Immature natural killer cell (primary cell): ENCODE measurements around the gene MYH10. TPM values are rescaled to one million over a fixed set of nuclear protein-coding genes. Genes with fewer than 3 reads are reported as not detected.

Source experiments
- DNase-seq, 3 donors: peaks; one replicate each; pipeline ENCODE4 v3.0.0; 2022; ENCODE audit warnings: mixed read lengths in 1 of 3
- H3K27ac Mint-ChIP-seq, 6 donors: one replicate each; pipeline ENCODE4 v1.8.0; 2020; ENCODE audit warnings: mixed read lengths in 6 of 6, mild to moderate bottlenecking in 5 of 6, inconsistent platforms in 4 of 6, moderate library complexity in 3 of 6
- H3K27me3 Mint-ChIP-seq, 3 donors: one replicate each; pipeline ENCODE4 v1.8.0; 2020 to 2021; ENCODE audit warnings: low read depth in 3 of 3, mild to moderate bottlenecking in 3 of 3, mixed read lengths in 3 of 3, moderate library complexity in 3 of 3, inconsistent platforms in 1 of 3
- H3K36me3 Mint-ChIP-seq, 3 donors: one replicate each; pipeline ENCODE4 v1.8.0; 2020; ENCODE audit warnings: mixed read lengths in 3 of 3, inconsistent platforms in 2 of 3, mild to moderate bottlenecking in 2 of 3
- H3K4me1 Mint-ChIP-seq, 2 donors: one replicate each; pipeline ENCODE4 v1.8.0; 2020; ENCODE audit warnings: inconsistent platforms in 2 of 2, mild to moderate bottlenecking in 2 of 2, mixed read lengths in 2 of 2, moderate library complexity in 1 of 2
- H3K4me3 Mint-ChIP-seq, 5 donors: one replicate each; pipeline ENCODE4 v1.8.0; 2020; ENCODE audit warnings: mild to moderate bottlenecking in 5 of 5, mixed read lengths in 5 of 5, inconsistent platforms in 3 of 5, moderate library complexity in 3 of 5
- H3K9me3 Mint-ChIP-seq, 6 donors: one replicate each; pipeline ENCODE4 v1.8.0; 2020; ENCODE audit warnings: mild to moderate bottlenecking in 6 of 6, mixed read lengths in 6 of 6, inconsistent platforms in 4 of 6, moderate library complexity in 3 of 6
- polyA plus RNA-seq, 3 donors: library from polyadenylated mRNA; unstranded; fragments of 300-500 nt; fragmentation: Illumina TruSeq; gene quantifications; one replicate each; pipeline ENCODE4 v1.2.3, GENCODE V29; 2021

MYH10 gene
- 1 to 10 TPM in 1 of 3 donors, under 1 TPM in 1, not detected in 1; 0.38 to 2.6 TPM for polyA plus RNA-seq

- peak in 1 of 3 donors; percentile 4 for DNase-seq
- Mint-ChIP-seq H3K4me3 (peak within 1 kb of the TSS; percentile 90 to 98 (median 96)), H3K36me3 (no peaks in the 10 kb centered on the region), H3K9me3 (peaks cover 0 to 4% (median 0%) of the 10 kb centered on the region in 6 donors), H3K4me1 (peaks cover 11 to 16% of the 10 kb centered on the region in 2 donors), H3K27me3 (peaks cover 12 to 41% (median 24%) of the 10 kb centered on the region in 3 donors), H3K27ac (peak within 1 kb of the TSS in 3 of 6 donors; percentile 65 to 84 (median 79))
These were observed at the start of gene MYH10 for GRCh38 chr17:8630227-8630801. TSS of gene MYH10 (minus strand) at chr17:8630725. CDS start at chr17:8623246, 7,479 bp downstream.

GRCh38 chr17:8679126-8679525 is 48.6 kb upstream of the MYH10 start:
- DNase-seq, result no peak
- Mint-ChIP-seq H3K27ac (no peak overlapping the region), H3K4me1 (no peaks in the 10 kb centered on the region), H3K9me3 (peaks cover 0 to 1% (median 0%) of the 10 kb centered on the region in 6 donors), H3K4me3 (no peak overlapping the region), H3K36me3 (no peaks in the 10 kb centered on the region), H3K27me3 (peaks cover 0 to 7% (median 2%) of the 10 kb centered on the region in 3 donors)

- H3K4me3 Mint-ChIP-seq, result no peak overlapping the region
- no peak overlapping the region for H3K27ac Mint-ChIP-seq
- H3K4me1 Mint-ChIP-seq, result no peaks in the 10 kb centered on the region
These were observed 44.8 kb upstream of the MYH10 start for GRCh38 chr17:8675306-8675705.

GRCh38 chr17:8674344-8675305 is 44.1 kb upstream of the MYH10 start:
- no peak overlapping the region for H3K27ac Mint-ChIP-seq
- no peak for DNase-seq
- H3K36me3 Mint-ChIP-seq, result no peaks in the 10 kb centered on the region
- no peak overlapping the region for H3K4me3 Mint-ChIP-seq
- H3K27me3 Mint-ChIP-seq, result peaks cover 3 to 6% (median 5%) of the 10 kb centered on the region in 3 donors
- H3K9me3 Mint-ChIP-seq, result peaks cover 0 to 1% (median 0%) of the 10 kb centered on the region in 6 donors
- H3K4me1 Mint-ChIP-seq, result no peaks in the 10 kb centered on the region

More at GRCh38 chr17:8675306-8675705, 44.8 kb upstream of the MYH10 start:
- Mint-ChIP-seq H3K9me3 (peaks cover 0 to 1% (median 0%) of the 10 kb centered on the region in 6 donors), H3K27me3 (peaks cover 3 to 6% (median 5%) of the 10 kb centered on the region in 3 donors), H3K36me3 (no peaks in the 10 kb centered on the region)
- no peak for DNase-seq

- H3K9me3 Mint-ChIP-seq, result peaks cover 0 to 1% (median 0%) of the 10 kb centered on the region in 6 donors
- no peak overlapping the region for H3K4me3 Mint-ChIP-seq
- no peaks in the 10 kb centered on the region for H3K36me3 Mint-ChIP-seq
- H3K27me3 Mint-ChIP-seq, result peaks cover 3 to 8% (median 5%) of the 10 kb centered on the region in 3 donors
- no peaks in the 10 kb centered on the region for H3K4me1 Mint-ChIP-seq
- DNase-seq, result no peak
- no peak overlapping the region for H3K27ac Mint-ChIP-seq
These were observed 43.1 kb upstream of the MYH10 start for GRCh38 chr17:8673612-8674011.

- DNase-seq, result no peak
- no peak overlapping the region for H3K4me3 Mint-ChIP-seq
- H3K4me1 Mint-ChIP-seq, result no peaks in the 10 kb centered on the region
- peaks cover 0 to 1% (median 0%) of the 10 kb centered on the region in 6 donors for H3K9me3 Mint-ChIP-seq
- H3K27me3 Mint-ChIP-seq, result peaks cover 3 to 10% (median 8%) of the 10 kb centered on the region in 3 donors
- H3K36me3 Mint-ChIP-seq, result no peaks in the 10 kb centered on the region
- H3K27ac Mint-ChIP-seq, result no peak overlapping the region
These were observed 41.8 kb upstream of the MYH10 start for GRCh38 chr17:8672326-8672725.

GRCh38 chr17:8670421-8670820 is 39.9 kb upstream of the MYH10 start:
- Mint-ChIP-seq H3K27me3 (peaks cover 5 to 12% (median 6%) of the 10 kb centered on the region in 3 donors), H3K36me3 (no peaks in the 10 kb centered on the region), H3K27ac (no peak overlapping the region), H3K9me3 (no peaks in the 10 kb centered on the region), H3K4me3 (no peak overlapping the region), H3K4me1 (no peaks in the 10 kb centered on the region)
- DNase-seq, result no peak

- H3K27me3 Mint-ChIP-seq, result peaks cover 7 to 10% (median 7%) of the 10 kb centered on the region in 3 donors
- H3K27ac Mint-ChIP-seq, result no peak overlapping the region
- H3K36me3 Mint-ChIP-seq, result no peaks in the 10 kb centered on the region
These were observed 37.7 kb upstream of the MYH10 start for GRCh38 chr17:8668176-8668740.

GRCh38 chr17:8667421-8667820 is 36.9 kb upstream of the MYH10 start:
- H3K4me3 Mint-ChIP-seq, result no peak overlapping the region
- H3K4me1 Mint-ChIP-seq, result no peaks in the 10 kb centered on the region
- H3K36me3 Mint-ChIP-seq, result no peaks in the 10 kb centered on the region
- H3K27me3 Mint-ChIP-seq, result peaks cover 4 to 10% (median 7%) of the 10 kb centered on the region in 3 donors
- H3K9me3 Mint-ChIP-seq, result no peaks in the 10 kb centered on the region
- H3K27ac Mint-ChIP-seq, result no peak overlapping the region
- no peak for DNase-seq

More at GRCh38 chr17:8668176-8668740, 37.7 kb upstream of the MYH10 start:
- no peak overlapping the region for H3K4me3 Mint-ChIP-seq
- no peaks in the 10 kb centered on the region for H3K9me3 Mint-ChIP-seq
- H3K4me1 Mint-ChIP-seq, result no peaks in the 10 kb centered on the region
- no peak for DNase-seq

- Mint-ChIP-seq H3K9me3 (no peaks in the 10 kb centered on the region), H3K36me3 (no peaks in the 10 kb centered on the region), H3K27ac (no peak overlapping the region), H3K27me3 (peaks cover 4 to 7% (median 6%) of the 10 kb centered on the region in 3 donors), H3K4me1 (no peaks in the 10 kb centered on the region), H3K4me3 (no peak overlapping the region)
- no peak for DNase-seq
These were observed 35.2 kb upstream of the MYH10 start for GRCh38 chr17:8665684-8666083.

GRCh38 chr17:8664456-8665126 is 34.1 kb upstream of the MYH10 start:
- no peak for DNase-seq
- H3K4me3 Mint-ChIP-seq, result no peak overlapping the region
- no peaks in the 10 kb centered on the region for H3K9me3 Mint-ChIP-seq
- peaks cover 6 to 9% of the 10 kb centered on the region in 2 donors for H3K4me1 Mint-ChIP-seq
- H3K27ac Mint-ChIP-seq, result no peak overlapping the region
- no peaks in the 10 kb centered on the region for H3K36me3 Mint-ChIP-seq
- peaks cover 4 to 7% (median 6%) of the 10 kb centered on the region in 3 donors for H3K27me3 Mint-ChIP-seq

GRCh38 chr17:8662973-8663372 is 32.4 kb upstream of the MYH10 start:
- H3K36me3 Mint-ChIP-seq, result no peaks in the 10 kb centered on the region
- no peak for DNase-seq
- H3K9me3 Mint-ChIP-seq, result no peaks in the 10 kb centered on the region
- no peak overlapping the region for H3K27ac Mint-ChIP-seq
- H3K4me1 Mint-ChIP-seq, result peaks cover 6 to 10% of the 10 kb centered on the region in 2 donors
- peaks cover 4 to 7% (median 4%) of the 10 kb centered on the region in 3 donors for H3K27me3 Mint-ChIP-seq
- H3K4me3 Mint-ChIP-seq, result no peak overlapping the region

GRCh38 chr17:8662076-8662831 is 31.7 kb upstream of the MYH10 start:
- Mint-ChIP-seq H3K4me3 (no peak overlapping the region), H3K27ac (no peak overlapping the region), H3K36me3 (no peaks in the 10 kb centered on the region), H3K4me1 (peaks cover 6 to 10% of the 10 kb centered on the region in 2 donors), H3K9me3 (no peaks in the 10 kb centered on the region), H3K27me3 (peaks cover 2 to 8% (median 8%) of the 10 kb centered on the region in 3 donors)
- DNase-seq, result no peak
